A204.1 (cell line): ENCODE data around the gene TMPRSS11F.

ENCODE experiments used
- FAIRE-seq: peaks from 2 replicates; lab custom pipeline; 2012; peaks lifted over from hg19 to GRCh38; lab: Jason Lieb, UNC

Gene TMPRSS11F

DNA sequence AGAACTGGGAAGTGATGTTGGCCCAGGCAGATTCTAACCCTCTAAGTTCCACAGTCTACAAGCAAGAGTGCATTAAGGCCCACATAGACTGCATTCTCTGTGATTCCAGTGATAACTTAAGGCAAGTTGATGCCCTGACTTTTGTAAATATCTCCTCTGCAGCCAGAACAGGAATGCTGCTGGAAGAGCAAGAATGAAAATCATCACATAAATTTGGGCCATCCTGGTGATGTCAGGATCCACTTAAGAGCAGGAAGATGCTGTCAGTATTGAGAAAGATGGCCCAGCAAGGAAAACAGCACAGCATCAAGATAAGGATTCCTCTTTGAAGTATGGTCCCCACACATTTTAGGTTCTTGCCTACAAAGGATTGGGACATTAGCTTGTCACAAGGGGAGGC, 52.4 kb downstream of the TMPRSS11F start:
- FAIRE-seq = no peak

DNA sequence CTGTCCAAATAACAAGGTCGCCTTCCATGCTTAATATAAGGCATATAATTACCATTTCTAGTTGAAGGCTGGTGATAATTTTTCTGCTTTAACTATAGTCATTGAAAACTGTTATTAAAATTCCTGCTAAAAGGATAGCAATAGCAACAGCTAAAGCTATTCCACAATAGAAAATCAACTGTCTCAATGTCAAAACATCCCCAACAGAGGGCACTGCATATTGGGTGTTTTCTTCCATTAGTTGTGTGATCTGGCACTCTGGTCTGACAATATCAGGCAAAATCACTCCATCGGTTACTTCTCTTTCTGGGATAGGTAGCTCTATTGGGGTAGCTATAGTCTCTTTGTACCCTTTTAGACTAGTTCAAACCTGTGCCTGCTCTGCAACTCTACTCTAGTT, 53.5 kb downstream of the TMPRSS11F start:
- FAIRE-seq = no peak

DNA sequence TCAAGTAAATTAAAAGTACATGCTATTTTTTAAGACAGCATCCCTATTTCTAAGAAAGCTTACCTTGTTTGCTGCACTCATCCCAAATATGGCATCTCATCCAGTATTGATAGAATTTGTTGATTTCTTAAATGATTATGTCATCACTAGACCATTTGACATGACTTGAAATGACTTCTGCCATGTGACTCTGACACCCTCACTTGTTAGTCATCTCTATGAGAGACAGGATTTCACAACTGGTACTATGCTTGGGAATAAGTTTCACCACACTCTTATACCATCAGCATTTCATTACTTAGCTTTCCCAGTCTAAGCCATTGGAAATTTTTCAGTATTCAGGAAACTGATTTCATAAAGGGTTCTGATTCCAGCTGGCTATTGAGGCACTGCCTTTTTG, 55.3 kb downstream of the TMPRSS11F start:
- FAIRE-seq = no peak

DNA sequence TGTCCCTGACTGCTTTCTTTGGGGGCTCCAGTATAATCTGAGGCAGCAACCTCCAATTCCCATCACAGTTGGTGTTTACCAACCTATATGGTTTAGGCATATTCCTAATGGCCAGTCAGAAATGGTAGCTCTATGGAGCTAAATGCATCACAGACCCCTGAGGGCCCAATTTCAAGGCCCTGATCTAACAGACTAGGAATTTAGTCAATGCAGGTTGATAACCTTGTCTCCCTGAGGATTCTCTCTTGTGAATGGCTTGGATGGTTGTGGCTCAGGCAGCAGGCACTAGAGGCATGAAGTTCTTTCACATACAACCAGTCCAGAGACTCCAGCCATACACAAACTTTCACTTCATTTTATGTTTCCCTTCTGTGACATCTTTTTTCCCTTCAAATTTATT, 59.4 kb downstream of the TMPRSS11F start:
- no peak for FAIRE-seq

DNA sequence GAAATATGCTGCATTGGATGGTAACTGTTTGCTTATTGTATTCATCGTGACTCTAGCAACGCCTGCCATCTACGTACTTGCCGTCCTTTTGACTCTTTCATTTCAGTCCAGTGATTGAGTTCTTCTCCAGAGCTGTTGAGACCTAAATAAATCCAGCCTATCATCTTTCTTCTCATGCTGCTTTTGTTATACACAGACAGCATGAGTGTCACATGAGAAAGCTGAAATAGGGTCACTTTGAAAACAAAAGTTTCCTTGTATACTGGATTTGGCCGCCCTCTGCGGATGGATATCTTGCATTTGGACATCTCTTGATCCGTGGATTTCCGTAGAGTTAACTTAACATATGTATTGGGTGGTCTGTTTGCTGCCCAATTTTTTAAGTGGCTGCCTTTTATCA, 67.2 kb downstream of the TMPRSS11F start:
- no peak for FAIRE-seq

DNA sequence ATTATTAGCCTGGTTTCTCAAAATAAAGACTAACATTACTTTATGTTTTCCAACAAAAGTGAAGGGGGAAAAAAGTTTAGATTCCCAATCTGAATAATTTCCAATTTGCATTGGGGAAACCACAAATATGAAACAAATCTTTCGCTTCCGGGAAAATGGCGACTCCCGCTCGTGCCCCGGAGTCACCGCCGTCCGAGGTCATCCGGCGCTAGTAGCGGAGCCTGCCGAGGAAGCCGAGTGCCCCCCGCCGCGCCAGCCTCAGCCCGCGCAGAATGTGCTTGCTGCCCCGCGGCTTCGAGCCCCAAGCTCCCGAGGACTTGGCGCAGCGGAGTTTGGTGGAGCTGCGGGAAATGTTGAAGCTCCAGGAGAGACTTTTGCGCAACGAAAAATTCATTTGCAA, 91.4 kb downstream of the TMPRSS11F start:
- no peak for FAIRE-seq

DNA sequence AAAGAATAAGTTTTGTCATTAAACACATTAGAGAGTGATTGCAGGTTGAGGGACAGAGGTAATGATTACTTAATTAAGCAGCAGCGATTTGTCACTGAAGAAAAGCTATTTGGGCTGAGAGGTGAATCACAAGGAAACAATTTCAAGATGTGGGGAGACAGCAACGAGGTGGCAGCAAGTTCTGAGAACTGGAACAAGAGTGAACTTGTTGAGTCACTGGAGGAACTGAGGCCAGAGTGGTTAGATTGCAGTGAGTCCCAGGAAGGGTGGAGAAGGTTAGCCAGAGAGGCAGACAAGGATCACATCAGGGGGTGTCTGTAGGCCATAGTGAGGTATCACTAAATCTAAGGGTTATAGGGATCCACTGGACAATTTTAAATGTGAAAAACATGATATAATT, 108.5 kb downstream of the TMPRSS11F start:
- no peak for FAIRE-seq

DNA sequence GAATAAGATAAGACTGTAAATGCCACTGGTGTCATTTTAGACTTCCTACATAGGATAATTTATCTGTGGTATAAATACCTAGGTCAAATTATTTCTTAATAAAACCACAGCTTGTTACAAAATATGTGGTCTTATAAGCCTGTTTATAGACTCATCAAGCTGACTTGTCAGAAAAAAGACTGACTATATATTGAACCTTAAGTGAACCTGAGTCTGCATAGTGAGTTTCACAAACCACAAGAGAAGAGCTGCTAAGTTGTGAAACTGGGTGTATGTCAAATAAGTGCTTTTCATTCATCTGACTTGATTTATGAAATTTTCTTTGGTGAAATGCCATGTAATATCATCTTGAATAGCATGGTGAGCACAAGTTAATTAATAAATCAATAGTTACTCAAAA, 118.0 kb downstream of the TMPRSS11F start:
- no peak for FAIRE-seq
